Measurements from ENCODE around the gene PPP1R9B. TPM values are rescaled to one million over a fixed set of nuclear protein-coding genes. Genes with fewer than 3 reads are reported as not detected.

The PPP1R9B gene
- total RNA-seq, 1 donor from 2014 or later, result 51.5 TPM

GRCh38 chr17:50153650-50154575 is 3.4 kb upstream of the PPP1R9B start:
- peaks cover 10% of the 10 kb centered on the region for H3K4me1 Mint-ChIP-seq (ENCODE audit: unreplicated experiment)
- H3K27me3 Mint-ChIP-seq, result no peaks in the 10 kb centered on the region
- TF ChIP-seq CTCF (conservative IDR thresholded peaks at IDR 0.05), result no peak
- H3K36me3 Mint-ChIP-seq, result no peaks in the 10 kb centered on the region
- DNase-seq (ENCODE audit: extremely low spot score, unreplicated experiment), result no peak
- H3K9me3 Mint-ChIP-seq, result no peaks in the 10 kb centered on the region
- no peak overlapping the region for H3K27ac Mint-ChIP-seq
- no peak overlapping the region for H3K4me3 Mint-ChIP-seq

- Mint-ChIP-seq H3K36me3 (no peaks in the 10 kb centered on the region), H3K4me3 (no peak overlapping the region), H3K27me3 (no peaks in the 10 kb centered on the region), H3K4me1 (ENCODE audit: unreplicated experiment) (peaks cover 16% of the 10 kb centered on the region), H3K9me3 (no peaks in the 10 kb centered on the region), H3K27ac (no peak overlapping the region)
- no peak for DNase-seq (ENCODE audit: extremely low spot score, unreplicated experiment)
- TF ChIP-seq CTCF (conservative IDR thresholded peaks at IDR 0.05), result no peak
Measured at GRCh38 chr17:50152736-50153135, 2.3 kb upstream of the PPP1R9B start.

GRCh38 chr17:50151937-50152547 is 1.6 kb upstream of the PPP1R9B start:
- DNase-seq (ENCODE audit: extremely low spot score, unreplicated experiment), result no peak
- peak overlapping the region; percentile 89 for H3K27ac Mint-ChIP-seq
- H3K27me3 Mint-ChIP-seq, result no peaks in the 10 kb centered on the region
- H3K4me1 Mint-ChIP-seq (ENCODE audit: unreplicated experiment), result peaks cover 23% of the 10 kb centered on the region
- H3K36me3 Mint-ChIP-seq, result no peaks in the 10 kb centered on the region
- H3K9me3 Mint-ChIP-seq, result no peaks in the 10 kb centered on the region
- peak; percentile 35 for TF ChIP-seq CTCF (conservative IDR thresholded peaks at IDR 0.05)
- H3K4me3 Mint-ChIP-seq, result peak overlapping the region; percentile 95

GRCh38 chr17:50151041-50151936 is 812 bp upstream of the PPP1R9B start:
- peak overlapping the region; percentile 89 for H3K27ac Mint-ChIP-seq
- no peaks in the 10 kb centered on the region for H3K27me3 Mint-ChIP-seq
- no peaks in the 10 kb centered on the region for H3K36me3 Mint-ChIP-seq
- peak; percentile 85 for TF ChIP-seq CTCF (conservative IDR thresholded peaks at IDR 0.05)
- no peaks in the 10 kb centered on the region for H3K9me3 Mint-ChIP-seq
- peaks cover 28% of the 10 kb centered on the region for H3K4me1 Mint-ChIP-seq (ENCODE audit: unreplicated experiment)
- peak overlapping the region; percentile 95 for H3K4me3 Mint-ChIP-seq
- DNase-seq (ENCODE audit: extremely low spot score, unreplicated experiment), result peak; percentile 89

Data from type B pancreatic cell (in vitro differentiated cells).